K562 treated with DMSO at 1 percent for 48 hours (cell line): ENCODE measurements around the gene DIO2. TPM values are rescaled to one million over a fixed set of nuclear protein-coding genes. Genes with fewer than 3 reads are reported as not detected.

Experiments used
- total RNA-seq: library from RNA; unstranded; fragments of 300-600 nt; gene quantifications from 2 replicates; pipeline ENCODE4 v1.2.3, GENCODE V29; 2022; ENCODE audit warnings: low replicate concordance; ENCODE audit errors: extremely low read depth

DIO2 gene
- total RNA-seq, result not detected in 2 replicates

DNA sequence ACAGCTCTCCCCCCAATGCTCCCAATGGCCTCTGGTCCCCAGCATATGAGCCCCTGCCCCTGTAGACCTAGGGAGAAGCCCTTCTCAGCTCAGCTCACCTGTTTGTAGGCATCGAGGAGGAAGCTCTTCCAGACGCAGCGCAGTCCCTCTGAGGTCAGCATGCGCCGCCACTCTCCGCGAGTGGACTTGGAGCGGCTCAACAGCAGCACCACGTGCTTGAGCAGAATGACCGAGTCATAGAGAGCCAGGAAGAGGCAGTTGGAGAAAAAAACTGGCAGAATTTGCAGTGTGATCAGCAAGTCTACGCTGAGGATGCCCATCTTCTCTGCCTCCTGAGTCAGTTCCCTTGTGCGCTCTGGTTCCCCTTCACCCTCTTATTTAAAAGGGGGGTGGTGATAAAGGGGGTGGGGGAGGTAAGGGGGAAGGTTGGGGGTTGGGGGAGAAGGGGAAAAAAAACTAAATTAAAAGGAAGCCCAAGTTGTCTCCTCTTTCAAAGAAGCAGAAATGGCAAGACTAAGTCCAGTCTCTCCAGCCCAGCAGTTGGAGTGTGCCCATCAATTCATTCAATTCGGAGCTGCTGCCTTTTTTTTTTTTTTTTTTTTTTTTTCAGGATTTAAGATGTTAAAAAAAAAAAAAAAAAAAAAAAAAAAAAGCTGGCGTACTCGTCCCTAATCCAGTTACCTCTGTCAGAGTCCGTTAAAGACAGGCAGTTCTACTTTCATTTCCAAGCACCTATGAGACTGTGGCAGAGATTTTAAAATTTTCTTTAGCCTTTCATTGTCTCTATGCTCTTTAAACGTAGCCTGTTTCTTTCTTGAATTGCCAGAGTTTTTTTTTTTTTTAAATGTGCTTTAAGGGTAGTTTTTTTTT, at the start of gene DIO2:
DIO2 (minus strand) TSS at position 352 of the 870 bp plus-strand sequence; CDS start at position 320, 32 bp downstream.

